ENCODE results near the gene EXD1. TPM values are rescaled to one million over a fixed set of nuclear protein-coding genes. Genes with fewer than 3 reads are reported as not detected.

Gene EXD1
- total RNA-seq, 1 experiment from 2014 or later: not detected

GRCh38 chr15:41194444-41194843, 36.1 kb downstream of the EXD1 start:
- Histone ChIP-seq H3K36me3 (ENCODE audit: control insufficient read depth in 1 of 2, insufficient read depth in 2 of 2, low read length in 2 of 2) (no peaks in the 10 kb centered on the region), H3K4me1 (ENCODE audit: control insufficient read depth in 1 of 2, insufficient read depth in 2 of 2, low read length in 2 of 2) (no peaks in the 10 kb centered on the region), H3K9me2 (ENCODE audit: insufficient read depth) (no peaks in the 10 kb centered on the region), H2AFZ (ENCODE audit: low read depth, low read length, poor library complexity, severe bottlenecking) (no peak overlapping the region), H3K27me3 (ENCODE audit: insufficient read depth, low read length) (no peaks in the 10 kb centered on the region), H3K79me2 (ENCODE audit: insufficient read depth, low read length) (no peaks in the 10 kb centered on the region), H3K4me2 (ENCODE audit: low read length) (no peak overlapping the region), H3K9ac (ENCODE audit: low read length) (no peak overlapping the region), H3K9me3 (ENCODE audit: control insufficient read depth in 1 of 2, insufficient read depth in 1 of 2, low read depth in 1 of 2, low read length in 2 of 2) (no peaks in the 10 kb centered on the region), H3K27ac (ENCODE audit: low read depth, low read length) (no peak overlapping the region), H3K4me3 (replicated peaks in 1 of 2; ENCODE audit: low read depth in 1 of 2, low read length in 2 of 2) (no peak overlapping the region), H4K20me1 (ENCODE audit: insufficient read depth) (no peaks in the 10 kb centered on the region)
- ATAC-seq (no peak), DNase-seq (ENCODE audit: low read depth, low spot score) (no peak)
- ChIA-PET RAD21 (ENCODE audit: low non-redundant PET in 1 of 2, low total read pairs in 2 of 2, uncharacterized antibody in 2 of 2, unreplicated experiment in 2 of 2) (no interaction called here), POLR2A (no interaction called here), CTCF (interaction anchor here (0.6 kb wide), 1 partner anchor 8 kb away, joined by 3 read pairs; no protein-coding TSS in a partner anchor)
- intact Hi-C loops (cut with micrococcal nuclease): no loop called here
- no TSS peak for BruUV-seq (replicated peaks)
- TF ChIP-seq TCF7L2 (IDR thresholded peaks at IDR 0.05; ENCODE audit: borderline replicate concordance, extremely low read depth, insufficient read depth, insufficient read length) (no peak), REST (IDR thresholded peaks at IDR 0.05; ENCODE audit: low read depth) (no peak), SRF (IDR thresholded peaks at IDR 0.05; ENCODE audit: low read depth) (no peak), YY1 (IDR thresholded peaks at IDR 0.05; ENCODE audit: extremely low read depth, insufficient replicate concordance, low read depth, low read length) (no peak), FOSL1 (IDR thresholded peaks at IDR 0.05; ENCODE audit: low read depth) (no peak), SP1 (IDR thresholded peaks at IDR 0.05; ENCODE audit: low read depth) (no peak), RAD21 (IDR thresholded peaks at IDR 0.05; ENCODE audit: low read depth) (no peak), ATF3 (IDR thresholded peaks at IDR 0.05) (no peak), POLR2A (IDR thresholded peaks at IDR 0.05; ENCODE audit: borderline replicate concordance, extremely low read depth, insufficient read depth, insufficient read length) (no peak), EGR1 (IDR thresholded peaks at IDR 0.05; ENCODE audit: low read depth) (no peak), POLR2AphosphoS5 (IDR thresholded peaks at IDR 0.05; ENCODE audit: low read depth, low read length) (no peak), CTCF (IDR thresholded peaks at IDR 0.05 in 2 of 3, conservative IDR thresholded peaks at IDR 0.05 in 1 of 3; ENCODE audit: borderline replicate concordance in 1 of 3, insufficient read depth in 1 of 3, low read depth in 2 of 3, low read length in 2 of 3) (no peak), CEBPB (IDR thresholded peaks at IDR 0.05; ENCODE audit: low read depth) (no peak), CBX3 (IDR thresholded peaks at IDR 0.05; ENCODE audit: low read depth) (no peak), ZFX (IDR thresholded peaks at IDR 0.05) (no peak), MAX (IDR thresholded peaks at IDR 0.05) (no peak)
